HK-2 (cell line): ENCODE measurements around the gene TUSC2.

Experiments
- DNase-seq: peaks from one replicate; pipeline ENCODE4 v3.0.0-alpha.2; 2018; ENCODE audit not compliant: unreplicated experiment

The TUSC2 gene

GRCh38 chr3:50327943-50328691 is at the start of gene TUSC2:
Gene TUSC2 (minus strand): TSS chr3:50328223. CDS start chr3:50328099, 124 bp downstream.
- peak; percentile 93 for DNase-seq

- no peak for DNase-seq
These were observed 47.4 kb upstream of the TUSC2 start for GRCh38 chr3:50375258-50375931.

GRCh38 chr3:50374363-50375257 is 46.6 kb upstream of the TUSC2 start:
- no peak for DNase-seq

GRCh38 chr3:50373146-50374051 is 45.4 kb upstream of the TUSC2 start:
- no peak for DNase-seq

- DNase-seq: no peak
These were observed 44.3 kb upstream of the TUSC2 start for GRCh38 chr3:50372349-50372748.

GRCh38 chr3:50371133-50371685 is 43.2 kb upstream of the TUSC2 start:
- DNase-seq: no peak

- no peak for DNase-seq
These were observed 42.6 kb upstream of the TUSC2 start for GRCh38 chr3:50370594-50370993.

- DNase-seq: no peak
These were observed 41.1 kb upstream of the TUSC2 start for GRCh38 chr3:50369012-50369670.

- DNase-seq: no peak
These were observed 37.8 kb upstream of the TUSC2 start for GRCh38 chr3:50365842-50366220.

- DNase-seq: peak; percentile 63
These were observed 37.2 kb upstream of the TUSC2 start for GRCh38 chr3:50365080-50365841.

- no peak for DNase-seq
These were observed 36.6 kb upstream of the TUSC2 start for GRCh38 chr3:50364573-50365079.

GRCh38 chr3:50359760-50360110 is 31.7 kb upstream of the TUSC2 start:
- DNase-seq: no peak

- DNase-seq: peak; percentile 92
These were observed 31.1 kb upstream of the TUSC2 start, which contains the start of gene TMEM115 for GRCh38 chr3:50358911-50359759. Gene TMEM115 (minus strand): TSS chr3:50359521. CDS start chr3:50359063, 458 bp downstream.

- DNase-seq: no peak
These were observed 30.4 kb upstream of the TUSC2 start for GRCh38 chr3:50358355-50358910.

GRCh38 chr3:50357481-50357880 is 29.5 kb upstream of the TUSC2 start:
- no peak for DNase-seq

- no peak for DNase-seq
These were observed 28.5 kb upstream of the TUSC2 start for GRCh38 chr3:50356553-50356952.

GRCh38 chr3:50355829-50356552 is 28.0 kb upstream of the TUSC2 start:
- no peak for DNase-seq
